GM18873 (cell line): Measurements from ENCODE around the gene RPS19.

Experiments
- ATAC-seq: cut with Tn5 transposase; IDR thresholded peaks from one replicate; pipeline ENCODE4 v1.9.1; 2021; ENCODE audit warnings: mild to moderate bottlenecking, moderate library complexity, moderate number of reproducible peaks; ENCODE audit not compliant: unreplicated experiment, low FRiP score

Gene RPS19

GRCh38 chr19:41897181-41897580, 37.1 kb downstream of the RPS19 start:
- ATAC-seq = no peak

- ATAC-seq = no peak
Measured at GRCh38 chr19:41897820-41898219, 37.8 kb downstream of the RPS19 start.

GRCh38 chr19:41898235-41898634, 38.2 kb downstream of the RPS19 start:
- no peak for ATAC-seq

- no peak for ATAC-seq
Measured at GRCh38 chr19:41901707-41902360, 41.8 kb downstream of the RPS19 start.

- no peak for ATAC-seq
Measured at GRCh38 chr19:41902594-41902993, 42.5 kb downstream of the RPS19 start.

- ATAC-seq = no peak
Measured at GRCh38 chr19:41903193-41903953, 43.3 kb downstream of the RPS19 start.

GRCh38 chr19:41904118-41904870, 44.2 kb downstream of the RPS19 start:
- no peak for ATAC-seq

- no peak for ATAC-seq
Measured at GRCh38 chr19:41905273-41906002, 45.4 kb downstream of the RPS19 start.

- ATAC-seq = no peak
Measured at GRCh38 chr19:41906271-41906670, 46.2 kb downstream of the RPS19 start.

GRCh38 chr19:41906916-41907680, 47.0 kb downstream of the RPS19 start:
- ATAC-seq = no peak

GRCh38 chr19:41907994-41908615, 48.0 kb downstream of the RPS19 start:
- ATAC-seq = no peak

GRCh38 chr19:41908724-41909464, 48.8 kb downstream of the RPS19 start:
- ATAC-seq = no peak

GRCh38 chr19:41909706-41910105, 49.7 kb downstream of the RPS19 start:
- ATAC-seq = no peak

- no peak for ATAC-seq
Measured at GRCh38 chr19:41910240-41910991, 50.4 kb downstream of the RPS19 start.

GRCh38 chr19:41910992-41911888, 51.2 kb downstream of the RPS19 start:
- no peak for ATAC-seq

GRCh38 chr19:41911889-41912731, 52.1 kb downstream of the RPS19 start:
- ATAC-seq = no peak
